Endothelial cell of umbilical vein (primary cell): ENCODE measurements around the gene CDC42BPB. TPM values are rescaled to one million over a fixed set of nuclear protein-coding genes. Genes with fewer than 3 reads are reported as not detected.

Experiments used
- BruUV-seq: library from RNA; stranded (reverse); fragments of 400-500 nt; replicated peaks from 2 replicates; lab custom pipeline; 2021; lab: Mats Ljungman, UMichigan
- CTCF ChIA-PET: fragments of 300-600, 350-600 bp; sonication (Branson Sonifier 250); formaldehyde crosslinking; loops from one replicate; lab custom pipeline; 2021; ENCODE audit warnings: antibody characterized with exemption, inconsistent platforms; lab: Charles Lee
- POLR2A ChIA-PET: fragments of 300-600, 350-600 bp; sonication (Branson Sonifier 250); formaldehyde crosslinking; loops from one replicate; lab custom pipeline; 2021; ENCODE audit warnings: antibody characterized with exemption, inconsistent platforms; lab: Charles Lee
- DNase-seq: peaks from one replicate; pipeline ENCODE4 v3.0.0-alpha.2; 2011; ENCODE audit warnings: low read depth, low spot score
- FAIRE-seq: peaks from 2 replicates; lab custom pipeline; 2011; peaks lifted over from hg19 to GRCh38; lab: Jason Lieb, UNC
- H2AFZ ChIP-seq: 2 replicates; pipeline ENCODE4 v1.6.0; 2012; ENCODE audit warnings: low read depth, low read length, control low read depth, inconsistent platforms
- H3K27ac ChIP-seq: 2 replicates; pipeline ENCODE4 v1.5.1; 2011; ENCODE audit warnings: low read depth, mild to moderate bottlenecking, control low read depth, low read length, moderate library complexity; ENCODE audit not compliant: insufficient read depth
- H3K27me3 ChIP-seq, 2 experiments: 2 replicates each; pipeline versions ENCODE4 v1.6.0 to v1.6.1; 2011; ENCODE audit warnings: low read length in 2 of 2, mixed read lengths in 1 of 2; ENCODE audit not compliant: control insufficient read depth in 2 of 2, insufficient read depth in 2 of 2
- H3K36me3 ChIP-seq, 2 experiments: 2 replicates in 1 of 2; 3 replicates in 1 of 2; pipeline ENCODE4 v1.5.1; 2011; ENCODE audit warnings: low read length in 2 of 2, mild to moderate bottlenecking in 1 of 2, moderate library complexity in 1 of 2; ENCODE audit not compliant: control insufficient read depth in 2 of 2, insufficient read depth in 2 of 2; ENCODE audit errors: extremely low read depth in 1 of 2
- H3K4me1 ChIP-seq: 3 replicates; pipeline ENCODE4 v1.5.1; 2011; ENCODE audit warnings: mild to moderate bottlenecking, low read length; ENCODE audit not compliant: control insufficient read depth, insufficient read depth; ENCODE audit errors: extremely low read depth
- H3K4me2 ChIP-seq: 2 replicates; pipeline ENCODE4 v1.6.1; 2011; ENCODE audit warnings: low read length, control low read depth, mixed read lengths; ENCODE audit not compliant: insufficient read depth
- H3K4me3 ChIP-seq, 3 experiments: fragments of 200-600 bp in 1 of 3; sonication (generic), shearing (Covaris generic) in 1 of 3; replicated peaks in 1 of 3; 2 replicates each; pipeline ENCODE4 v1.5.1; 2011 to 2016; ENCODE audit warnings: control low read depth in 3 of 3, low read length in 3 of 3, mild to moderate bottlenecking in 2 of 3, inconsistent platforms in 1 of 3, low read depth in 1 of 3, moderate library complexity in 1 of 3; ENCODE audit not compliant: insufficient read depth in 1 of 3
- H3K79me2 ChIP-seq: 2 replicates; pipeline ENCODE4 v1.6.0; 2012; ENCODE audit warnings: low read length, inconsistent platforms; ENCODE audit not compliant: control insufficient read depth, insufficient read depth
- H3K9ac ChIP-seq: replicated peaks from 2 replicates; pipeline ENCODE3; 2011; ENCODE audit warnings: low read length, control low read depth; ENCODE audit not compliant: insufficient read depth; ENCODE audit errors: extremely low read depth
- H3K9me1 ChIP-seq: replicated peaks from 3 replicates; pipeline ENCODE4 v1.6.0; 2011; ENCODE audit warnings: mild to moderate bottlenecking, low read length; ENCODE audit not compliant: control insufficient read depth, insufficient read depth; ENCODE audit errors: extremely low read depth
- H3K9me3 ChIP-seq: replicated peaks from 2 replicates; pipeline ENCODE4 v1.5.1; 2012; ENCODE audit warnings: low read length, inconsistent platforms; ENCODE audit not compliant: control insufficient read depth, insufficient read depth
- H4K20me1 ChIP-seq: replicated peaks from 2 replicates; pipeline ENCODE3; 2011; ENCODE audit warnings: mild to moderate bottlenecking, low read length; ENCODE audit not compliant: control insufficient read depth, insufficient read depth; ENCODE audit errors: extremely low read depth
- EZH2 ChIP-seq: IDR thresholded peaks from 2 replicates; pipeline ENCODE4 v1.6.1; 2012; ENCODE audit warnings: borderline replicate concordance, low read depth, mild to moderate bottlenecking, moderate library complexity, low read length, inconsistent platforms; ENCODE audit not compliant: severe bottlenecking
- FOS ChIP-seq: IDR thresholded peaks from 2 replicates; pipeline ENCODE4 v1.6.1; 2011; ENCODE audit warnings: mild to moderate bottlenecking, low read length, moderate library complexity, borderline replicate concordance; ENCODE audit not compliant: insufficient read depth
- GATA2 ChIP-seq: IDR thresholded peaks from 2 replicates; pipeline ENCODE4 v1.7.0; 2011; ENCODE audit warnings: low read depth, mild to moderate bottlenecking, moderate library complexity, mixed read lengths, low read length; ENCODE audit not compliant: insufficient read length, insufficient read depth
- JUN ChIP-seq: IDR thresholded peaks from 2 replicates; pipeline ENCODE4 v1.6.1; 2011; ENCODE audit warnings: borderline replicate concordance, low read depth; ENCODE audit not compliant: insufficient read length, insufficient read depth
- MYC ChIP-seq: IDR thresholded peaks from one replicate; pipeline ENCODE4 v1.6.1; 2011; ENCODE audit warnings: mild to moderate bottlenecking, low read depth, low read length
- POLR2A ChIP-seq: IDR thresholded peaks from 2 replicates; pipeline ENCODE4 v1.6.1; 2012; ENCODE audit warnings: low read depth, mild to moderate bottlenecking, control low read depth, low read length
- POLR2AphosphoS5 ChIP-seq: IDR thresholded peaks from 2 replicates; pipeline ENCODE4 v1.6.1; 2012; ENCODE audit warnings: low read depth, mild to moderate bottlenecking, control low read depth, low read length, moderate library complexity; ENCODE audit not compliant: insufficient read depth
- dilution Hi-C: fragments of 300-500 bp; cut with MboI; formaldehyde crosslinking; loops from one replicate; pipeline ENCODE4 v1.15.0; 2019; ENCODE audit warnings: low sequenced_read_pairs; ENCODE audit not compliant: extremely low pct_ligation_motif_present
- intact Hi-C: fragments of 100-400 bp; cut with micrococcal nuclease; formaldehyde crosslinking; loops from one replicate; pipeline ENCODE4 v1.10.0; 2022
- polyA plus RNA-seq, 4 experiments: library from polyadenylated mRNA; depleted of rRNA in 3 of 4; stranded (reverse) in 3 of 4; unstranded in 1 of 4; fragments of >200 nt; gene quantifications; 2 replicates each; pipeline versions ENCODE4 v1.2.1 to v1.2.3, GENCODE V29; 2011 to 2012; ENCODE audit warnings: missing spikeins in 1 of 4
- total RNA-seq: library from RNA; stranded (reverse); gene quantifications from 2 replicates; pipeline ENCODE4 v1.2.3, GENCODE V29; 2021
- TF ChIP-seq, protein P1 (sequence below), 2 donors: IDR thresholded peaks; 1 replicate in 1 of 2; 2 replicates in 1 of 2; pipeline ENCODE4 v1.5.1; 2011; ENCODE audit warnings: low read length in 2 of 2, mild to moderate bottlenecking in 2 of 2, moderate library complexity in 2 of 2, control low read depth in 1 of 2, inconsistent platforms in 1 of 2, low read depth in 1 of 2; ENCODE audit not compliant: insufficient read depth in 1 of 2; ENCODE audit errors: extremely low read depth in 1 of 2
- TF ChIP-seq, protein P2 (sequence below): IDR thresholded peaks from 2 replicates; pipeline ENCODE4 v1.6.1; 2011; ENCODE audit not compliant: insufficient read depth, insufficient read length

The CDC42BPB gene
- total and polyA plus RNA-seq, 2 donors (not counting 3 experiments of a cell fraction or from before 2014, with no cell fraction given) = 82.6 to 131 TPM

DNA sequence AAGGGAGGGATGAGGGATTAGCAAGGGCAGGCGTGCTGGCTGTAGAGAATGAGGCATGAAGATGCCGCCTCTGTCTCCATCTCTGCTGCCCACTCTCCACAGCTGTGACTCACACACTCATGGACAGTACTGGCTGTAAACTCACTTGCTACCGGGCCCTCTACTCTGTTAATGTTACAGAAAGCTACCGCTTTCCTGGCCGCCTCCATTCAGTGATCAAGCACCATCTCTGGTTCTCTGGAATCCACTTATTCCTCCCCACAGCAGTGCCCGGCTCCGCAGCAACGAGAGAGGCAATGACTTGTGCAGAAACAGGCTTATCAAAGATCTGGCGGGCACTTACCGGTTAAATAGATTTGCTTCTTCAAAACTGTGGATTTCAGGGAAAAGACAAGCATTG, 100.1 kb downstream of the CDC42BPB start:
- TF ChIP-seq POLR2A (no peak), FOS (no peak), JUN (no peak), MYC (no peak), EZH2 (no peak), POLR2AphosphoS5 (no peak), GATA2 (no peak)
- TF ChIP-seq, protein P1, sequence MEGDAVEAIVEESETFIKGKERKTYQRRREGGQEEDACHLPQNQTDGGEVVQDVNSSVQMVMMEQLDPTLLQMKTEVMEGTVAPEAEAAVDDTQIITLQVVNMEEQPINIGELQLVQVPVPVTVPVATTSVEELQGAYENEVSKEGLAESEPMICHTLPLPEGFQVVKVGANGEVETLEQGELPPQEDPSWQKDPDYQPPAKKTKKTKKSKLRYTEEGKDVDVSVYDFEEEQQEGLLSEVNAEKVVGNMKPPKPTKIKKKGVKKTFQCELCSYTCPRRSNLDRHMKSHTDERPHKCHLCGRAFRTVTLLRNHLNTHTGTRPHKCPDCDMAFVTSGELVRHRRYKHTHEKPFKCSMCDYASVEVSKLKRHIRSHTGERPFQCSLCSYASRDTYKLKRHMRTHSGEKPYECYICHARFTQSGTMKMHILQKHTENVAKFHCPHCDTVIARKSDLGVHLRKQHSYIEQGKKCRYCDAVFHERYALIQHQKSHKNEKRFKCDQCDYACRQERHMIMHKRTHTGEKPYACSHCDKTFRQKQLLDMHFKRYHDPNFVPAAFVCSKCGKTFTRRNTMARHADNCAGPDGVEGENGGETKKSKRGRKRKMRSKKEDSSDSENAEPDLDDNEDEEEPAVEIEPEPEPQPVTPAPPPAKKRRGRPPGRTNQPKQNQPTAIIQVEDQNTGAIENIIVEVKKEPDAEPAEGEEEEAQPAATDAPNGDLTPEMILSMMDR (IDR thresholded peaks at IDR 0.05; ENCODE audit: extremely low read depth in 1 of 2, insufficient read depth in 1 of 2, low read depth in 1 of 2, low read length in 2 of 2) = no peak
- TF ChIP-seq, protein P2, sequence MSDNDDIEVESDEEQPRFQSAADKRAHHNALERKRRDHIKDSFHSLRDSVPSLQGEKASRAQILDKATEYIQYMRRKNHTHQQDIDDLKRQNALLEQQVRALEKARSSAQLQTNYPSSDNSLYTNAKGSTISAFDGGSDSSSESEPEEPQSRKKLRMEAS = no peak
- dilution Hi-C loops (no loop called here), intact Hi-C loops (no loop called here)
- H3K9ac ChIP-seq = no peak overlapping the region
- ChIA-PET POLR2A (no interaction called here), CTCF (no interaction called here)
- H3K36me3 ChIP-seq = peaks cover 21 to 52% of the 10 kb centered on the region in 2 experiments
- no TSS peak for BruUV-seq
- H3K4me3 ChIP-seq = no peak overlapping the region
- no peak overlapping the region for H3K27ac ChIP-seq
- H3K4me1 ChIP-seq = no peaks in the 10 kb centered on the region
- no peaks in the 10 kb centered on the region for H4K20me1 ChIP-seq
- FAIRE-seq (no peak), DNase-seq (no peak)
- H3K79me2 ChIP-seq = no peaks in the 10 kb centered on the region
- H3K4me2 ChIP-seq = no peak overlapping the region
- H3K9me3 ChIP-seq = no peaks in the 10 kb centered on the region
- no peaks in the 10 kb centered on the region for H3K9me1 ChIP-seq
- H2AFZ ChIP-seq = no peak overlapping the region
- no peaks in the 10 kb centered on the region for H3K27me3 ChIP-seq
